Measurements from ENCODE around the gene PRRG3.
A peak's percentile ranks its signal among the peaks of the same experiment; 100 is the strongest.
"Not testable (repeated sequence)": the region's sequence is repeated elsewhere in the genome, so short reads cannot be mapped to it uniquely, and the experiment has no call there.

Gene PRRG3

DNA sequence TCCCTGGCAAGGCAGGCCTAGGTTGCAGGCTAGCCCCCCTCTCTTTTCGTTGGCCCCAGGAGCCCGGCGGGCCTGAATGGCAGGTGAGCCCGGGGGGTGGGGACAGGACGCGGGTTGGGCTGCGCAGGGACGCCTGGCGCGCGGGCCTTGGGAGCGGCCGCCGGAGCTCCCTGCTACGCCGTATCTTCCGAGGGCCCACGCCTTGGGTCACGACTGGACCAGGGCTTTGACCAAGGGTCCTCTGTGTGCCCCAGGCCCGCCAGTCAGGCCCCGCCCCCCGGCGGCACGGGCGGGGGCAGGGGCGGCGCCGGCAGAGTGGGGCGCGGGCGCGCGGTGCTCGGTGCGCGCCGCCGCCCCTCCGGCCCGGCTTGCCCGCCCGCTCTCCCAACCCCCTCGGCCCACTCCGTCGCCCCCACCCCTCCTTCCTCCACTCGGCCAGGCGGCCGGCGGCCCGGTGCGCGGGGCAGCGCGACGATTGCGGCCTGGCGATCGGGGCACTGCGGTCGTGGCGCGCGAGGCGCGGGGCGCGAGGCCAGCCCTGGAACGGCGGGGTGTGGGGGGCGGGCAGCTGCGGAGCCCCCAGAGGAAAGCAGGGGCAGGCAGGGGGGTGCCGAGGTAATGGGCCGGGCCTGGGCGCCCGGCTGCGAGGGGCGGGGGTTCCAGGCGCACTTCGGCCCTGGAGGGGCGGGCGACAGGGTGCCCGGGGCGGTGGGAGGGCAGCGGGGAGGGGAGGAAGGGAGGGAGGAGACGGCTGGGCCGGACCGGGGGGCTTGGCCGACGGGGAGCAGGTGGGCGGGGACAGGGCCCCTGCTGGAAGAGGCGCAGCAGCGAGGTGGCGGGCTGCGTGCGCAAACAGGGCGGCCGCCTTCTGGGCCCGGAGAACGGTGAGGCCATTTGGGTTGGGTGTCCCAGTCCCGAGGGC lies at the start of gene PRRG3:
TSS of gene PRRG3 (plus strand) at position 798 of the 922 bp plus-strand sequence. CDS start 3,357 bp downstream, outside the sequence.
- no peak for DNase-seq

DNA sequence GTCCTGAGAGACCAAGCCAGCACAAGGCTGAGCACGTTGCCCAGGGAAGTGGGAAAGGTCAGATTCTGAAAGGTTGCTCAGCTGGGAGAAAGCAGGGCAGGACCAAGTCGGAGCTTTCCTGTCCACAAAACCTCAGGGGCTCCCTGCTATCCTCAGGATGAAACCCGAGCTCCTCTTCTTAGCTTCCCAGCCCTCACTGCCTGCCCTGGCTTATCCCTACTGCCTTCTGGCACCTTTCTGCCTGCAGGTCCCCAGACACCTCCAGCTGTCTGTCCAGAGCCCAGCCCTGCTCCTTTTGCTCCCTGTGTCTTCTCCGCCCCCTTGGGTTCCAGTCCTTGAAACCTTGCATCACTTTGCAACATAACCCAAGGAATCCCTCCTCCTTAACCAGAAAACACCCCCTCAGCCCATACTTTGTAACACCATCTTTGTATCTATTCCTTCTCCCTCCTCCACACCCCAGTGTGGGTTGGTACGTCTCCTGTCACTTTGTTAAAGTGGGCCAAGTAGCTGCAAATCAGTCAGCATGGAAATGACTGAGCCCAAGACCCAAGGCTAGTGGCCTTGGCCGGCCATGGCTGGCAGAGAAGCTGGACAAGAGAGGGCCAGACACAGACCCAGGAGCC lies 20.0 kb upstream of the PRRG3 start:
- DNase-seq = no peak

DNA sequence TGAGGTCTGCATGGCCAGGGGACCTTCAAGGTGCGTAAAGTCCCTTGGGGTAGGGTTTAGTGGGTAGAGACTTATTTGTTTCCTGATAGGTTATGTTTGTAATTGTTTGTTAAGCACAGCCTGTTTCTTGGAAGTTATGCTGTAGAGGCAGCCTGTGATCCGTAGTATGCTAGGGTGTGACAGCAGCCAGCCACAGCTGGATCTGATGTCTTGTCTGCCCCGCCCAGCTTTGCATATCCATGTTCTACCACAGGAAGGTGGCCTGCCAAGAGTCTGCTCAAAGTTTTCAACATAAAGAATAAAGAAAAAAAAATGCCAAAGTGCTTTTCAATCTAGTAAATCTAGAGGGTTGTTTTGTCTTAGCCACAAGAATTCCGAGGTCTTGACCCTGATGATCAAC lies 19.1 kb upstream of the PRRG3 start:
- DNase-seq = no peak

DNA sequence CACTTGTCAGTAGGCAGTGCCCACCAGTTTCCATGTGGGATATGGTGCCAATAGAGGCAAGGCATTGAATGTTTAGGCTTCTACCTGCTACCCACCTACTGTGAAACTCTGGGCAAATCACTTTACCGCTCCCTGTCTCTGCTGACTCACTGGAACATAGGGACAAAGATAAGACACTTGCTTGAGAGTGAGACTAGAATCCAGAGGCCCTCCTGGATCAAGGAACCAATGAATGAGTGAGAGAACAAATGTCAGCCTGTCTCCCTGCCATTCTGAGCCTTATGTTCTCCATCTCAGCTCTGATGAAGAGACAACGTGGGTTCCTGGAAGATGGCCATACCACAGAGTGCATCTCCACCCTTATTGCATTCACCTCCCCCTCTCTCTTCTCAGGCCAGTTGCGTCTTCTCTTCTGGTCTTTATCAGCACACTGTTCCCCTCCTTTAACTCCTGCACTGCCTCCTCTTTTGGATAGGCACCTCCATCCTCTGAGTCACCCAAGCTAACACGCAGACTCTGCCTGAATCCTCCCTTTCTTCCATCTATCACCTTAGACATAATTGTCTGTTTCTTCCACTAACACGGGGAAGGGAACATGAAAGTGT lies 15.4 kb upstream of the PRRG3 start:
- DNase-seq = no peak

DNA sequence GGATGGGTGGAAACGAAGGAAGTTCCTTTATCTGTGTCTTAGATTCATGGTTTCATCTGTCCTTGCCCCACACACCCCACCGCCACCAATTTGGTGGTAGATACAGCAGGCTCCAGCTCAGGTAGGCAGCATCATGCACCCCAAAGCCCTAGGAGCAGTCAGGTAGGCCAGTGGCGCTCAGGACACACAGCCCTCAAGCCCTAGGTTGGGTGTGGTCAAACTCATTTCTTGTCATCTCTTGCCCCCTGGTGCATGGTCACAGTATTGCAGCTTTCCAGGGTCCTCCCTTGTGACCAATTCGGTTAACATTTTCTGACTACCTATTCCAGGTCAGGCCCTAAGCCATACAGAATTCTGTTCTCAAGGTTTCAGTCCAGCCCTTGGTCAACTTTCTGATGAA lies 14.5 kb upstream of the PRRG3 start:
- DNase-seq = peak; percentile 18 to 57

DNA sequence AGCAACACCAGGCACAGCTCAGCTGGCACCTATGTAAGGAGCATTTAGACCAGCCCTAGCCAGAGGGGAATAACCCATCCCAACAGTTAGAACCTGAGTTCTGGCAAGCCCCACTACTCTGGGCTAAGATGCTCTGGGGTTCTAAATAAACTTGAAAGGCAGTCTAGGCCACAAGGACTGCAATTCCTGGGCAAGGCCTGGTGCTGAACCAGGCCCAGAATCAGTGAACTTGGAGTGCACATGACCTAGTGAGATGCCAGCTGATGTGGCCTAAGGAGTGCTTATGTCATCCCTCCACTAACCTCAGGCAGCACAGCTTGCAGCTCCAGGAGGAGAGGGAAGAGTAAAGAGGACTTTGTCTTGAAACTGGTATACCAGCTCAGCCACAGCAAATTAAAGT lies 7.6 kb upstream of the PRRG3 start:
- DNase-seq = no peak

DNA sequence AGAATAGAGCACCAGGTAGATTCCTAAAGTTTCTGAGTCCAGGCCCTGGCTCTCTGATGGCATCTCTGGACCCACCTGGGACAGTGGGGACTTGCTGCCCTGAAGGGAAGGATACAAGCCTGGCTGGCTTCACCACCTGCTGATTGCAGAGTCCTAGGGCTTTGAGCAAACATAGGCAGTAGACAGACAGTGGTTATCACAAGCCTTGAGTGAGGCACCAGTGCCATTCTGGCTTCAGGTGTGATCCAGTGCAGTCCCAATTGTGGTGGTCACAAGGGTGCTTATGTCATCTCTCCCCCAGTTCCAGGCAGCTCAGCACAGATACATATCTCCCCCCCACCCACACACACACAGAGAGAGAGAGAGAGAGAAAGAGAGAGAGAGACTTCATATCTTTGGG lies 6.6 kb upstream of the PRRG3 start:
- no peak for DNase-seq

DNA sequence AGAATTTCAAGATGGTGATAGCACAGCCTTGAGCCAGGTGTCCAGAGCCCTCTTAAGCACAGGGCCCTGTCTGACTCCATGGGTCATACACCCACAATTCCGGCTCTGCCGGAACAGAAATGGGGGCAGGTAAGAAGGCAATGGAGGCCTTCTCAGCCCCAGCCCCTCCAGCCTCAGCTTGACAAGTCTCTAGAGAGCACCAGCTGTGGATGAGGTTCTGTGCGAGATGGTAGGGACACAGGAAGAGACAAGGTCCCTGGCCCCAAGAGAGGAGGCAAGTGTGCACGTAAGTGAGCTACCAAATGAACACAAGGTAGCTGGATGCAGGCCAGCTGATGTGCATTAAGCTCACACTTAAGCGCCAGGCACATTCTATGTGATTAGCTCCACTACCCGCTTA lies 2.4 kb upstream of the PRRG3 start:
- DNase-seq = no peak

DNA sequence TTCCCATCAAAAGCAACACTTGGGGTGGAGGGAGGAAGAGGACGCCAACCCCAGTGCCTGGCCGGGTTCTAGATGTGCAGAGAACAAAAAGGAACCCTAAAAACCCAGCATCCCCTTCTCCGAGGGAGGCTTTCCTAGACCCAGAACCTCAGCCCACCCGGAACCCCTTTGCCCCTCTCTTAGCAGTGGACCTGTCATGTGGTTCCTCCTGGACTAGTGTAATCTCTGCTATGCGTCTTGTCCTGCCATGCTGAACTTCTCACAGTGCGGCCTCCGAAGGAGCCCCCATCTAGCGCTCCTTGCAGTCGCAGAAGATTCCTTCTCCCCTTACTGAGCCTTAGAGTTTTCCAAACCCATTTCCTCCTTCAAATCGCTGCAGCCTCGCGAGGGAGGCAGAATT lies 1.1 kb upstream of the PRRG3 start:
- no peak for DNase-seq

DNA sequence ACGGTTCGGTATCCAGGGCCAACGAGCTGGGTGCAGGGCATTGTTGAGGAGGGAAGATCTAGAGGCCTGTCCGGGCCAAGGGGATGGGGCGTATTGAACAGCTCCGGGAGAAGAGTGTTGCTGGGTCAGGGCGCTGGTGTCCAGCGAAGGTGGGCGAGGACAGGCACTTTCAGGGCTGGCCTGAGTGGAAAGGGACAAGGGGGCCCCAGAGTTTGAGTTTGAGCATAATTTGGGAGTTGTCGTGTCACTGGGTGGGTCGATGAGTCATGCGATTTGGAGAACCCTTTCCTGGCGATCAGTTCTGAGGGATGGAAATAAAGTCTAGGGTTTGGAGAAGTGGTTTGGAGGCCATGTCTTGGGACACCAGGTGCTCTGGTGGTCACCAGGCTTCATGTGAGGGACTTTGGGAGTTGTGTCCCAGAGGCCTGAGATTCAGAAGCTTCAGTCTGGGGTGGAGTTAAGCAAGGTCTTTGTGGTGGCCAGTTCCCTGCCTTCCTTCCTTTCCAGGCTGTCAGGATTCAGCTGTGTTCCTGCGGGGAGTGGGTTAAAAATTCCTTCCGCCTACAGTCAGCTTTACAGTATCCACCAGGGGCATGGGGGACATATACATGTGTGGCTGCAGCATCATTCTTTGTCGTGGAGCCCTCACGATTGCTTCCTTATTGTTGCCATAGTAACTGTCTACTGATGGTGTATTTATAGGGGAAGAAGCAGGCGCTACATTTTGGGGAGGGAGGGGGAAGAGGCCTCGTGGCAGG lies 504 bp downstream of the PRRG3 start:
- DNase-seq = no peak

DNA sequence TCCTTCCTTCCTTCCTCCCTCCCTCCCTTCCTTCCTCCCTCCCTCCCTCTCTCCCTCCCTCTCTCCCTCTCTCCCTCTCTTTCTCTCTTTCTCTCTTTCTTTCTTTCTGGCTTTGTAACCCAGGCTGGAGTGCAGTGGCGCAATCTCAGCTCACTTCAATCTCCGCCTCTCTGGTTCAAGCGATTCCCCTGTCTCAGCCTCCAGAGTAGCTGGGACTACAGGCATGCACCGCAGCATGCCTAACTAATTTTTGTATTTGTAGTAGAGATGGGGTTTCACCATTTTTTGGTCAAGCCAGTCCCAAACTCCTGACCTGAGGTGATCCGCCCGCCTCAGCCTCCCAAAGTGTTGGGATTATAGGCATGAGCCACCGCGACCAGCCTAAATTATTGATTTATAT lies 1.8 kb downstream of the PRRG3 start:
- DNase-seq = not testable (repeated sequence)

DNA sequence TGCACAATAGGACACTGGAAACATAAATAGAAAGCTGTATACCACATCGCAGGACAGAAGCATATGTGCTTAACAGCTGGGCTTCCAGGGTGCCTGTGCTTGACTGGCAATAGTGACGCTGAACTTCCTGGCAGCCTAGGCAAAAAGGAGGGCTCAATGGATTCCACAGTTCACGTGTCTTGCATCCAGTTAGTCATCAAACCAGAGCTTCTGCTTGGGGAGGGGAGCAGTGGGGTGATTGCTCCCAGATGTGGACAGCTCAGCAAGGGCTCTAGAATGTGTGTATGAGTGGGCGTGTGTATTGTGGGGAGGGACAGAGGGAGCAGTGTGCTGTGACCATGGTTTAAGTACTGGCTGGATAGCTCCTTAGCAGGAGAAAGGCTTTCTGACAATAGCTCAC lies 2.3 kb downstream of the PRRG3 start:
- DNase-seq = no peak

DNA sequence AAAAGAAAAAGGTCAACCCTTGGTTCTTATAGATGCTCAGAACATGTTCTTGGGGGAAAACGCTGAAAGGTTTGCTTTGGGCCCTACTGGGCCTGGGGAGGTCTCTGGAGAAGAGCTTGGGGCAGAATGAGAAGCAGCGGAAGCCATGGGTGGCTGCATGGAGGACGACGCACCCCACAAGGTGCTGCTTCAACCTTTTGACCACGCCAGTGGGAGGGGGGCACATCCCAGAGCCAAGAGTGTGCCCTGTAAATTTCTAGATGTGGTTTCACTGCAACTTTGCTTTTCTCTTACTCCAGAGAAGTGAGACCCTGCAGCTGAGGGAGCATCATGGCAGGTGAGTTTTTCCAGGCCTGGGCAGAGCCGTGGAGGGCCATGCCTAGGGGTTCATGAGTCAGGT lies 3.2 kb downstream of the PRRG3 start:
- no peak for DNase-seq

DNA sequence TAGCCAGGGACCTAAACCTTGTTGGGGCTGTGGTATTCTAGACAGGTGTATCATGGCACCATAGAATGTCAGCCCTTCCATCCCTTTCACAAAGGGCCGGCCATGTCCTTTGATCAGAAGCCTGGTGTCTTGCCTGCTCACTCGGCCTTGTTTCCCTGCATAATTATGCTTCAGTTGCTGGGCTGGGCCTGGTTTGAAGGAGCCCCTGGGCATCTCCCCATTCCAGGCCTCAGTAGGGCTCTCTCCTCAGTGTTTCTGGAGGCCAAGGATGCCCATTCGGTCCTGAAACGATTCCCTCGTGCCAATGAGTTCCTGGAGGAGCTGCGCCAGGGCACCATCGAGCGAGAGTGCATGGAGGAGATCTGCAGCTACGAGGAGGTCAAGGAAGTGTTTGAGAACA lies 4.5 kb downstream of the PRRG3 start:
- no peak for DNase-seq

DNA sequence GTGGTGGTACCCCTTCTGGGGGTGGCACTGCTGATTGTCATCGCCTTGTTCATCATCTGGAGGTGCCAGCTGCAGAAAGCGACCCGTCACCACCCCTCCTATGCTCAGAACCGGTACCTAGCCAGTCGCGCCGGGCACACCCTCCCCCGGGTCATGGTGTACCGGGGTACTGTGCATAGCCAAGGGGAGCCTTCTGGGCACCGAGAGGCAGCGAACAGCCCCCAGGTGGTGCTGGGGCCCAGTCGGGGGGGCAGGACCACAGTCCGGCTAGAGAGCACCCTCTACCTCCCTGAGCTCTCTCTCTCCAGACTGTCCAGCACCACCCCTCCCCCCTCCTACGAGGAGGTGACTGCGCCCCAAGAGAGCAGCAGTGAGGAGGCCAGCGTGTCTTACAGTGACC lies 5.3 kb downstream of the PRRG3 start:
- no peak for DNase-seq

DNA sequence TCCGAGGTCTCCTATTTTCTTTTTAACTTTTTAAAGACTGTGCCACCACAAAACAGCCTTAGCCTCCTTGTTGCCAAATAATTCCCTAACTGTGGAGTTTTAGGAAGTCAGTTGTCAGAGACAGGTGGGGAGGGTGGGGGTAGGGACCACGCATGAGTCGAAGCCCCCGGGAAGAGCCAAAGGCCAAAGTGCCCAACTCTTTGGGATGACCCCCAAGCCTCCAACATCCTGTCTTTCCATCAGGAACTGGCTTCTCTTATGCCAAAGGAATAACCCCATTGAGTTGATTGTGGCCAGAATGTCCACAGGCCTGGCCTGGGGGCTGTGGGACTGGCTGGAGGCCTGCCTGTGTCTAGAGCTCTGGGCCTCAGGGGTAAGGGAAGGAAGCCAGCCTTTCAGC lies 5.8 kb downstream of the PRRG3 start:
- DNase-seq = no peak

DNA sequence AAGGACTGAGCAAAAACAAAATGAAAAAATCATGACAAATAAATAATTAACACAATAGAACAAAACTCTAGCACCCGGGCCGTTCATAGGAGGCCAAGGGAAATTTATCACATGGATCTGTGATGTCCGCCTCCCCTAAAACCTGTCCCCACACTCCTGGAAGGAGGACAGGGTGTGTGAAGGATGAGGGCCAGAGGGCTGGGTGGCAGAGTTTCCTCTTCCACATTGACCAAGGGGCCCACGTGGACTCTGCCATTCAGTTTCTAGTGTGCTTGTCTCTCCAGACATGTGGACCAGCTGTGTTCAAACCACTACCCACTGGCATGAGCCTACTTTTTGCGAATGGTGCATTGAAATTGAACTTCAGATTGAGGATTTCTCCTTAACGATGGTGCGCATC lies 6.3 kb downstream of the PRRG3 start:
- no peak for DNase-seq

DNA sequence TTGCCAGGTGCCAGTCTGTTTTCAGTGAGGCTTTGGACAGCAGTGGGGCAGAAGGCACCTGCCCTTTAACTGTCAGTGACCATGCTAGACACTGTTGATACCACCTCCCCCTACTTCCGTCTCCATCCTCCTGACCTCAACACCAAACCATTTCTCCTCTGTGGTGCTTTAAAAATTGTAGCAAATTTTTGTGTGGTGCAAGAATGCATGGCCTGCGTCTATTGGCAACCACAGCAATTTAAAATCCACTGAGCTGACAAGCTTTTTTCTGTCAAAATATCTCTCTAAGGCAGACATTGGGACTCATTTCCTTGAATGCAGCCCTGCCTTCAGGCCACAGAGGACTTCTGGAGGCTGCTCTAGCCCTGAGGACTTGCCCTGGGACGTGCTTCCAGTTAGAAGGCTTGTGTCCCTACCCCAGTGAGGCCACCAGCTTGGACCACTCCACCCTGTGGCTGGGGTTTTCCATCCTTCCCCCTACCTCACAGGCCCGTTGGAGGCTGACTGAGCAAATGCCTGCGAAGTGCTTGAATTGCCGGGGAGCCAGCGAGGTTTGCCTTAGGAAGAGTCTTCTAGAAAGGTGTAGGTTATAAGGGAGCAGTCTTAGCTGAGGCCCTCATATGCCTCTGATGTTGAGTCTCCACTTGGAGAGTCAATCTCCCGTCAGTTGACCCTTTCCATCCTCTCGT lies 6.9 kb downstream of the PRRG3 start:
- DNase-seq = no peak

DNA sequence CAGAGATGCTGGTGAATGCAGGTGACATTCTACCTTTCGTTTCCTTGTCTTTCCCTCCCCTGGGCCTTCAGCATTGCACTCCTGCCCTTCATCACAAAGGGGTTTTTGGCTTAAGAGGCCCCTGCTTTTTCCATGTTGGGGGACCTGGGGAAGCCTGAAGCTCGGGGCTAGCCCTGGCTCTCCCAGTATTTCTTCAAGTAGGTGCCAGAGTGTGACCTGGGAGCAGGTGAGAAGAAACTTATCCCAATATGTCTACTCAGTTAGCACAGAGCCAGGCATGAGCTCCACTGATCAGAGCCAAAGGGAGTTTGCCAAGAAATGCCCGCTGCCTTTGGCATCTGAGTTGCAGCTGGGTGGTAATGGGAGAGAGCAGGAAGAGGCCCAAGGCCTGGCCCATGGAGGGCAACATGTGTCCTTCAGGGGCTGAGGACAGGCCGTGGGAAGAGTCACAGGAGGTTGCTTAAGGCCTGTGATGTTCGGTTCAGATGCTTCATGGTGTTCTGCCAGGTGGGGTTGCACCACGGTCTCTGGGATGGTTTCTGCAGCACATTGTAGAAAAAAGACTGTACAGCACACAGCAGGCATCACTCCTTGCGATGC lies 7.6 kb downstream of the PRRG3 start:
- DNase-seq = no peak

DNA sequence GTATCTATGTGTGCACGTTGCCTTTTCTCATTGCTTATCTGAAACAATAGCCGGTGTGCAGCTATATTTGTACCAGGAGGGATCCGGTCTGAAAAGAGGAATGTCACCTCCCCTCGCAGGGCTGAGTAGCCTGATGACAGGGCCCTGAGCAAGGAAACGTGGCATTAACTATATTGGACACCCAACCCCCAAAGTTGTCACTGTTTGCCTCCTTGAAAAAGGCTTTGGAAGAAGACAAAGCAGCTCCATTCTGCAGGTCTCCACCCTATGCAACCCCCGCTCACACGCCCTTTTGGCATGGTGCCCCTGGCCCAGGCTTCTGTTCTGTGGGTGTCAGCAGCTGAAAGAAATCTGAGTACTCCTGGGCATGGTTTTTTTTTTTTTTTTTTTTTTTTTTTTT lies 8.2 kb downstream of the PRRG3 start:
- DNase-seq = no peak

DNA sequence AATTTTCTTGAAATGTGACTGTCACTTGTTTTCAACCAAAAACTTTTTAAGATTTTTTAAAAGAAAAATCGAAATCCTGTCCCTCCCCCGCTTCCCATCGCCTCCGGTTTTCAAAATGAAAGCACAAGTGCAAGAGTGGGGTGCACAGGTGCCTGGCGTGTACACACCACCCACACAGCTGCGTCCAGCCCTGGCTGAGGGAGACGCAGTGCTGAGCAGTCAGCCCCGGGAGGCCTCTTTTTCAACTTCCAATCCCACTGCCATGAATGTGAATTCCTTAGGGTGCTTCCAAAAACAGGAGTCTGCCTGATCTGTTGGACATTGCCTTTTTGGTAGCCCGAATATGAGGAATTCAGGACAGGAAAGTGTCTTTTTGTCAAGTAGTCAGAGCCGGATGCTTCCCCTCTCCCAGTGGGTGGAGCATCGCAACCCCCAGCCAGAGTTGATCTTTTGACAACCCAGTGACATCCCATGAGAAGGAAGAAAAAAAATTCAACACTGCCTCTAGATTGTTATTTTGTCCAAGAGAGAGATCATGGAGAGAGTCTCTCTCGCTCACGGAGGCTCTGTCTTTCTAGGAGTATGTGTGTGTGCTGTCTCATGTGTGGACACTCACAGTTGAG lies 8.9 kb downstream of the PRRG3 start:
- DNase-seq = no peak

DNA sequence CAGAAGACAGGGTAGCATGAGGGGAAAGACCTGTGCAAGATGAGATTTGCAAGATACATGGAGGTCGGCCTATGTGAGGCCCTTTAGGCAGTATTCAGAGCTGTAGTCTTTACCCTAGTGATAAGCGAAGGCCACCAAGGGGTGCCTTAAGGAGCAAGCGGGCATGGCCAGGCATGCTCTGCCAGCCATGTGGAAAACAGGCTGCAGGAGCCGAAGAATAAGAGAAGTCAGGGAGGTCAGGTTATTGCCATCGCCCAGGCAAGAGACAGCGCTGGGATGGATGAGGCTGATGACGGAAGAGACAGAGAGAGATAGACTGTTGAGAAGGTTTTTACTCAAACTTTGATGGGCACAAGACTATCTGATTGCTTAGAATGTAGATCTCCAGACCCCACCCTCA lies 13.6 kb downstream of the PRRG3 start:
- no peak for DNase-seq
